Peyer's patch (tissue), 4 donors: ENCODE data around the gene SH3PXD2B. TPM values are rescaled to one million over a fixed set of nuclear protein-coding genes. Genes with fewer than 3 reads are reported as not detected.
A peak's percentile ranks its signal among the peaks of the same experiment; 100 is the strongest.

Experiments
- DNase-seq, 3 donors: peaks; one replicate each; pipeline ENCODE4 v3.0.0-alpha.2; 2017 to 2019
- H3K27ac ChIP-seq, 4 donors: fragments of 200-600 bp; sonication (generic); one replicate each; pipeline ENCODE4 v1.5.1; 2016 to 2019
- H3K27me3 ChIP-seq, 2 donors: fragments of 200-600 bp; sonication (generic); one replicate each; pipeline ENCODE4 v1.5.1; 2019
- H3K36me3 ChIP-seq, 3 donors: fragments of 200-600 bp; sonication (generic); one replicate each; pipeline ENCODE4 v1.5.1; 2016 to 2019
- H3K4me1 ChIP-seq, 4 donors: fragments of 200-600 bp; sonication (generic); one replicate each; pipeline ENCODE4 v1.5.1; 2016 to 2019
- H3K4me3 ChIP-seq, 4 donors: fragments of 200-600 bp; sonication (generic); 1 replicate in 3 of 4; 2 replicates in 1 of 4; pipeline ENCODE4 v1.5.1; 2016 to 2019; ENCODE audit warnings: mild to moderate bottlenecking in 1 of 4
- H3K9me3 ChIP-seq, 4 donors: fragments of 200-600 bp; sonication (generic); one replicate each; pipeline ENCODE4 v1.5.1; 2016 to 2019; ENCODE audit warnings: mild to moderate bottlenecking in 1 of 4
- CTCF ChIP-seq, 6 experiments: fragments of 450-650 bp in 4 of 6; fragments of 200-600 bp in 2 of 6; sonication (generic) in 1 of 6; IDR thresholded peaks; one replicate each; pipeline ENCODE4 v1.5.1; 2017 to 2019; ENCODE audit warnings: antibody characterized with exemption in 6 of 6, mild to moderate bottlenecking in 3 of 6, moderate library complexity in 1 of 6
- POLR2A ChIP-seq, 2 donors: fragments of 450-650 bp; IDR thresholded peaks; one replicate each; pipeline ENCODE4 v1.5.1; 2017; ENCODE audit warnings: antibody characterized with exemption in 2 of 2, mild to moderate bottlenecking in 2 of 2, moderate library complexity in 2 of 2
- total RNA-seq, 4 donors: library from RNA; depleted of rRNA; stranded (reverse); fragments of >200 nt; gene quantifications; one replicate each; pipeline ENCODE4 v1.1.0, GENCODE V29; 2016

SH3PXD2B gene
- total RNA-seq, 4 donors from 2014 or later = 5.8 to 26.4 (median 11.7) TPM

- H3K36me3 ChIP-seq = no peaks in the 10 kb centered on the region
- peaks cover 0 to 3% (median 0%) of the 10 kb centered on the region in 4 donors for H3K9me3 ChIP-seq
- H3K4me3 ChIP-seq = no peak overlapping the region
- no peak for DNase-seq
- peak overlapping the region; percentile 12 to 46 (median 32) for H3K27ac ChIP-seq
- no peaks in the 10 kb centered on the region for H3K27me3 ChIP-seq
- H3K4me1 ChIP-seq = peaks cover 0 to 25% (median 5%) of the 10 kb centered on the region in 4 donors
- TF ChIP-seq CTCF (IDR thresholded peaks at IDR 0.05) (no peak), POLR2A (IDR thresholded peaks at IDR 0.05) (no peak)
Measured at GRCh38 chr5:172415362-172416275, 38.7 kb downstream of the SH3PXD2B start.

- Histone ChIP-seq H3K36me3 (no peaks in the 10 kb centered on the region), H3K9me3 (peaks cover 0 to 3% (median 0%) of the 10 kb centered on the region in 4 donors), H3K4me3 (no peak overlapping the region), H3K27ac (peak overlapping the region; percentile 12 to 46 (median 32)), H3K4me1 (peaks cover 0 to 19% (median 3%) of the 10 kb centered on the region in 4 donors), H3K27me3 (no peaks in the 10 kb centered on the region)
- TF ChIP-seq CTCF (IDR thresholded peaks at IDR 0.05) (no peak), POLR2A (IDR thresholded peaks at IDR 0.05) (no peak)
- no peak for DNase-seq
Measured at GRCh38 chr5:172414531-172415361, 39.6 kb downstream of the SH3PXD2B start.

GRCh38 chr5:172413601-172414171 is 40.6 kb downstream of the SH3PXD2B start:
- no peaks in the 10 kb centered on the region for H3K36me3 ChIP-seq
- H3K4me3 ChIP-seq = no peak overlapping the region
- H3K27me3 ChIP-seq = no peaks in the 10 kb centered on the region
- H3K9me3 ChIP-seq = no peaks in the 10 kb centered on the region
- peak overlapping the region; percentile 58 to 77 (median 62) for H3K27ac ChIP-seq
- TF ChIP-seq CTCF (IDR thresholded peaks at IDR 0.05) (no peak), POLR2A (IDR thresholded peaks at IDR 0.05) (no peak)
- no peak for DNase-seq
- peaks cover 0 to 9% (median 0%) of the 10 kb centered on the region in 4 donors for H3K4me1 ChIP-seq

- TF ChIP-seq POLR2A (IDR thresholded peaks at IDR 0.05) = no peak
- TF ChIP-seq CTCF (IDR thresholded peaks at IDR 0.05) = no peak
- Histone ChIP-seq H3K27me3 (no peaks in the 10 kb centered on the region), H3K4me3 (no peak overlapping the region), H3K36me3 (no peaks in the 10 kb centered on the region), H3K9me3 (no peaks in the 10 kb centered on the region), H3K4me1 (peaks cover 0 to 8% (median 0%) of the 10 kb centered on the region in 4 donors), H3K27ac (peak overlapping the region; percentile 59 to 77 (median 66))
- DNase-seq = peak in 2 of 3 donors; percentile 25 to 84
Measured at GRCh38 chr5:172412724-172413286, 41.5 kb downstream of the SH3PXD2B start.

- peak overlapping the region; percentile 59 to 77 (median 64) for H3K27ac ChIP-seq
Measured at GRCh38 chr5:172411484-172412072, 42.7 kb downstream of the SH3PXD2B start.

More at GRCh38 chr5:172411484-172412072, 42.7 kb downstream of the SH3PXD2B start:
- H3K9me3 ChIP-seq = no peaks in the 10 kb centered on the region
- no peaks in the 10 kb centered on the region for H3K27me3 ChIP-seq
- H3K4me3 ChIP-seq = no peak overlapping the region
- no peaks in the 10 kb centered on the region for H3K36me3 ChIP-seq
- TF ChIP-seq POLR2A (IDR thresholded peaks at IDR 0.05) = no peak
- TF ChIP-seq CTCF (IDR thresholded peaks at IDR 0.05) = no peak
- DNase-seq = no peak
- peaks cover 0 to 8% (median 0%) of the 10 kb centered on the region in 4 donors for H3K4me1 ChIP-seq
